ENCODE results near the gene ANK2. TPM values are rescaled to one million over a fixed set of nuclear protein-coding genes. Genes with fewer than 3 reads are reported as not detected.

The ANK2 gene
- total and polyA plus RNA-seq, 10 donors = 5.3 to 158 (median 72.9) TPM

DNA sequence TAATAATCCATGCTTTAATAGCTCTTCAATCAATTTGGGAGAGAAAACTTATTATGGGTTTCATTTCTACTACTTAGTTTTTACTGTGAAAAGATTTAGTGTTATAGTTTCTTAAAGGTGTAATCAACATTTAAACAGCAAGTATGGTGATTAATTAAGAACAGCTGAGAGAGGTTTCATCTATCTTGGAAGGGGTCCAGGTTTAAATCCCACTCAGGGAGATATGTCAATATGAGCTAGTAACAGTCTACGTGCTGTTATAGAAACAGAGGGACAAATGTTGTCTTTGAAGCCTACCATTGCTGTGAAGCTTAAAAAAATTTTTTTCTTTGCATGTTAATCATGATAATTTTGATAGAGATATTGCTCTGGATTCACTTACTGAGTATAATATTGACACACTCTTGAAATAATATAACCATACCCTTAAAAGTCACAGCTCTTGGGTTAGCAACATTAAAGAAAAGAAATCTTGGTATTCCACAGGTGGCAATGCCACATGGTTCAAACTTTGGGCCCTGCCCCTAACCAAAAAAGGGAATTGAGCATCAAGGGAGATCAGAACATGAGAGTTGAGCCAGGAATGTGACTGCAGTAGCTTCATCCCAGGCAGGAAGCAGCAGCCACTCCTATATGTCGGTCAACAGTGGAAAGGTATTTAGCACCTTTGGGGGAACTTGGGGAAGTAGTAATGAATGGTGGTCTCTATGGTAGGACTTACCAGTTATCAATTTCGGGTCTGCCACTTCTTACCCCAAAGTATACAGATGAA is 107.8 kb downstream of the ANK2 start:
- 19 to 68% (median 42%) methylated on average over 3 of the region's 3 CpGs for WGBS, 5 donors
- intact Hi-C loops (cut with DNase I; ENCODE audit: low total_unique reads) = no loop called here
- no peak for DNase-seq
- TF ChIP-seq POLR2AphosphoS5 (IDR thresholded peaks at IDR 0.05) = no peak
- TF ChIP-seq, protein P1, sequence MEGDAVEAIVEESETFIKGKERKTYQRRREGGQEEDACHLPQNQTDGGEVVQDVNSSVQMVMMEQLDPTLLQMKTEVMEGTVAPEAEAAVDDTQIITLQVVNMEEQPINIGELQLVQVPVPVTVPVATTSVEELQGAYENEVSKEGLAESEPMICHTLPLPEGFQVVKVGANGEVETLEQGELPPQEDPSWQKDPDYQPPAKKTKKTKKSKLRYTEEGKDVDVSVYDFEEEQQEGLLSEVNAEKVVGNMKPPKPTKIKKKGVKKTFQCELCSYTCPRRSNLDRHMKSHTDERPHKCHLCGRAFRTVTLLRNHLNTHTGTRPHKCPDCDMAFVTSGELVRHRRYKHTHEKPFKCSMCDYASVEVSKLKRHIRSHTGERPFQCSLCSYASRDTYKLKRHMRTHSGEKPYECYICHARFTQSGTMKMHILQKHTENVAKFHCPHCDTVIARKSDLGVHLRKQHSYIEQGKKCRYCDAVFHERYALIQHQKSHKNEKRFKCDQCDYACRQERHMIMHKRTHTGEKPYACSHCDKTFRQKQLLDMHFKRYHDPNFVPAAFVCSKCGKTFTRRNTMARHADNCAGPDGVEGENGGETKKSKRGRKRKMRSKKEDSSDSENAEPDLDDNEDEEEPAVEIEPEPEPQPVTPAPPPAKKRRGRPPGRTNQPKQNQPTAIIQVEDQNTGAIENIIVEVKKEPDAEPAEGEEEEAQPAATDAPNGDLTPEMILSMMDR (IDR thresholded peaks at IDR 0.05 in 8 of 11, conservative IDR thresholded peaks at IDR 0.05 in 3 of 11) = no peak
- no peak for TF ChIP-seq POLR2A (IDR thresholded peaks at IDR 0.05)
- Histone ChIP-seq H3K9me3 (no peaks in the 10 kb centered on the region), H3K36me3 (no peaks in the 10 kb centered on the region), H3K4me1 (no peaks in the 10 kb centered on the region), H3K4me3 (no peak overlapping the region), H3K27me3 (replicated peaks in 1 of 7) (no peaks in the 10 kb centered on the region), H3K27ac (no peak overlapping the region)

GRCh38 chr4:113159942-113160545 is 110.6 kb downstream of the ANK2 start:
- H3K9me3 ChIP-seq = no peaks in the 10 kb centered on the region
- no peak overlapping the region for H3K4me3 ChIP-seq
- no peak overlapping the region for H3K27ac ChIP-seq
- intact Hi-C loops (cut with DNase I; ENCODE audit: low total_unique reads) = no loop called here
- H3K4me1 ChIP-seq = no peaks in the 10 kb centered on the region
- 77 to 89% (median 79%) methylated on average over 3 of the region's 3 CpGs for WGBS, 5 donors
- no peaks in the 10 kb centered on the region for H3K27me3 ChIP-seq (replicated peaks in 1 of 7)
- no peaks in the 10 kb centered on the region for H3K36me3 ChIP-seq
- DNase-seq = no peak
- TF ChIP-seq POLR2A (IDR thresholded peaks at IDR 0.05) = no peak
- TF ChIP-seq, protein P1 (IDR thresholded peaks at IDR 0.05 in 8 of 11, conservative IDR thresholded peaks at IDR 0.05 in 3 of 11) = no peak
- no peak for TF ChIP-seq POLR2AphosphoS5 (IDR thresholded peaks at IDR 0.05)

GRCh38 chr4:113160548-113160947 is 111.1 kb downstream of the ANK2 start:
- no peaks in the 10 kb centered on the region for H3K9me3 ChIP-seq
- DNase-seq = no peak
- no peak overlapping the region for H3K27ac ChIP-seq
- WGBS, 5 donors = 80 to 87% (median 83%) methylated on average over 3 of the region's 3 CpGs
- intact Hi-C loops (cut with DNase I; ENCODE audit: low total_unique reads) = no loop called here
- no peaks in the 10 kb centered on the region for H3K4me1 ChIP-seq
- no peak for TF ChIP-seq POLR2AphosphoS5 (IDR thresholded peaks at IDR 0.05)
- TF ChIP-seq POLR2A (IDR thresholded peaks at IDR 0.05) = no peak
- TF ChIP-seq, protein P1 (IDR thresholded peaks at IDR 0.05 in 8 of 11, conservative IDR thresholded peaks at IDR 0.05 in 3 of 11) = no peak
- H3K4me3 ChIP-seq = no peak overlapping the region
- no peaks in the 10 kb centered on the region for H3K36me3 ChIP-seq
- H3K27me3 ChIP-seq (replicated peaks in 1 of 7) = no peaks in the 10 kb centered on the region

DNA sequence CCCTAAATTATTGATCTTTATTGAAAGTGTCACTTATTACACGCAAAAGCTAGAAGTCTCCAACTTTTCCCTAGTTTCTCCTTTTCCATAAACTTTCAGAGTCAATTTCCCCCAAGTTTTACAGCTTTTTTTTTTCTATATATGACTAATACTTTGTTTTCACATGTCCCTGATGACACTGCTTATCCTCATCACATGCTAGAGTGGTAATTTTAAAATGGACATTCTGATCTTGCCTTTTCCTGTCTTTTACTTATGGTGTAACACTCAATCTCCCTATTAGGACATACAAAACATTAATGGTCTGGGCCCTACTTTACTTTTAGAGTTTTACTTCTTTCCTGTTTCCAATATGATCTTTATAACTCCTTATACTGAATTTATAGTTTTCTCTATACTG is 112.6 kb downstream of the ANK2 start:
- no peak overlapping the region for H3K4me3 ChIP-seq
- H3K9me3 ChIP-seq = no peaks in the 10 kb centered on the region
- DNase-seq = no peak
- no peak for TF ChIP-seq POLR2AphosphoS5 (IDR thresholded peaks at IDR 0.05)
- TF ChIP-seq POLR2A (IDR thresholded peaks at IDR 0.05) = no peak
- H3K36me3 ChIP-seq = no peaks in the 10 kb centered on the region
- intact Hi-C loops (cut with DNase I; ENCODE audit: low total_unique reads) = no loop called here
- H3K4me1 ChIP-seq = no peaks in the 10 kb centered on the region
- H3K27ac ChIP-seq = peak overlapping the region in 1 of 8 donors; percentile 2
- H3K27me3 ChIP-seq (replicated peaks in 1 of 7) = no peaks in the 10 kb centered on the region
- WGBS, 5 donors = 87 to 92% (median 90%) methylated on average over 1 of the region's 1 CpG
